K562 (cell line): ENCODE data around the gene IPP. TPM values are rescaled to one million over a fixed set of nuclear protein-coding genes. Genes with fewer than 3 reads are reported as not detected.

ENCODE experiments used
- ARNT ChIP-seq, 2 experiments: fragments of 450-650 bp; IDR thresholded peaks; 2 replicates each; pipeline ENCODE4 v1.6.1; 2016; ENCODE audit warnings: mild to moderate bottlenecking in 1 of 2
- CBX3 ChIP-seq, 2 experiments: IDR thresholded peaks; 1 replicate in 1 of 2; 2 replicates in 1 of 2; pipeline ENCODE4 v1.6.1; 2012; ENCODE audit warnings: inconsistent platforms in 2 of 2, low read length in 2 of 2, borderline replicate concordance in 1 of 2, control low read depth in 1 of 2
- CEBPG ChIP-seq, 3 experiments: fragments of 200-800 bp in 1 of 3; sonication (Bioruptor generic) in 1 of 3; sonication (generic) in 1 of 3; formaldehyde crosslinking in 1 of 3; IDR thresholded peaks in 2 of 3; conservative IDR thresholded peaks in 1 of 3; 2 replicates each; pipeline versions ENCODE4 v1.6.1 to v1.8.0; 2016 to 2022; ENCODE audit warnings: missing compliant biosample characterization in 2 of 3, missing genetic modification characterization in 2 of 3, mild to moderate bottlenecking in 1 of 3, missing genetic modification reagents in 1 of 3
- HDGF ChIP-seq: fragments of 450-650 bp; IDR thresholded peaks from 2 replicates; pipeline ENCODE4 v1.6.1; 2016
- MAZ ChIP-seq, 2 experiments: fragments of 450-650 bp in 1 of 2; sonication (generic) in 1 of 2; formaldehyde crosslinking; IDR thresholded peaks in 1 of 2; conservative IDR thresholded peaks in 1 of 2; 2 replicates each; pipeline versions ENCODE4 v1.4.0 to v1.5.0; 2020; ENCODE audit warnings: mild to moderate bottlenecking in 1 of 2, missing genetic modification reagents in 1 of 2
- NONO ChIP-seq, 2 experiments: fragments of 200-400 bp in 1 of 2; fragments of 450-650 bp in 1 of 2; formaldehyde crosslinking in 1 of 2; IDR thresholded peaks; 2 replicates each; pipeline ENCODE4 v1.6.1; 2017; ENCODE audit warnings: low read depth in 2 of 2, mild to moderate bottlenecking in 2 of 2, moderate library complexity in 2 of 2, low read length in 1 of 2
- PHF20 ChIP-seq: fragments of 450-650 bp; IDR thresholded peaks from 2 replicates; pipeline ENCODE4 v1.6.1; 2018; ENCODE audit not compliant: partially characterized antibody
- RFX7 ChIP-seq: fragments of 250-450 bp; sonication (Bioruptor Pico); IDR thresholded peaks from 2 replicates; pipeline ENCODE4 v1.5.1; 2021; ENCODE audit warnings: mild to moderate bottlenecking
- TAL1 ChIP-seq: fragments of 450-650 bp; IDR thresholded peaks from 2 replicates; pipeline ENCODE4 v1.6.1; 2016; ENCODE audit warnings: mild to moderate bottlenecking
- TRIM24 ChIP-seq, 2 experiments: fragments of 450-650 bp; IDR thresholded peaks; 2 replicates each; pipeline ENCODE4 v1.6.1; 2016
- ZBTB1 ChIP-seq: sonication (generic); formaldehyde crosslinking; IDR thresholded peaks from 2 replicates; pipeline ENCODE4 v1.8.1; 2023; ENCODE audit warnings: missing genetic modification reagents, low read depth, mild to moderate bottlenecking, borderline replicate concordance
- ZNF12 ChIP-seq: sonication (generic); formaldehyde crosslinking; IDR thresholded peaks from 2 replicates; pipeline ENCODE4 v1.4.0; 2020; ENCODE audit warnings: mild to moderate bottlenecking, missing genetic modification reagents
- ZNF197 ChIP-seq: fragments of 200-800 bp; sonication (Bioruptor generic); IDR thresholded peaks from 2 replicates; pipeline ENCODE4 v1.6.1; 2016; ENCODE audit warnings: low read depth, missing genetic modification characterization, missing compliant biosample characterization
- ZNF696 ChIP-seq: fragments of 250-450 bp; sonication (Bioruptor Pico); conservative IDR thresholded peaks from 2 replicates; pipeline ENCODE4 v1.4.0; 2020; ENCODE audit warnings: mild to moderate bottlenecking, moderate library complexity
- ZNF766 ChIP-seq: fragments of 200-800 bp; sonication (Bioruptor generic); conservative IDR thresholded peaks from 2 replicates; pipeline ENCODE4 v1.6.1; 2016; ENCODE audit warnings: missing genetic modification characterization, missing compliant biosample characterization
- ZNF830 ChIP-seq: fragments of 250-450 bp; sonication (Bioruptor Pico); IDR thresholded peaks from 2 replicates; pipeline ENCODE4 v1.5.0; 2021; ENCODE audit warnings: mild to moderate bottlenecking
- ZSCAN32 ChIP-seq: fragments of 450-650 bp; formaldehyde crosslinking; IDR thresholded peaks from 2 replicates; pipeline ENCODE4 v1.4.0; 2020; ENCODE audit warnings: mild to moderate bottlenecking, moderate library complexity
- ZZZ3 ChIP-seq: fragments of 450-650 bp; IDR thresholded peaks from 2 replicates; pipeline ENCODE4 v1.6.1; 2016; ENCODE audit warnings: antibody characterized with exemption, mild to moderate bottlenecking, moderate library complexity
- polyA plus RNA-seq, 8 experiments: library from polyadenylated mRNA; depleted of rRNA in 4 of 8; stranded (reverse) in 5 of 8; unstranded in 3 of 8; fragments of >200 nt; fragmentation: Nextera tagmentation in 2 of 8; fragmentation: Illumina TruSeq in 1 of 8; extraction: Ambion mirVana in 2 of 8; extraction: Trizol in 1 of 8; gene quantifications; 2 replicates each; pipeline versions ENCODE4 v1.2.1 to v1.2.3, GENCODE V29; 2011 to 2014; ENCODE audit warnings: inconsistent platforms in 1 of 8, missing spikeins in 1 of 8
- total RNA-seq, 7 experiments: library from RNA; depleted of rRNA in 6 of 7; stranded (reverse); fragments of >200 nt in 6 of 7; fragmentation: Illumina TruSeq in 2 of 7; extraction: Trizol in 2 of 7; gene quantifications; 2 replicates each; pipeline versions ENCODE4 v1.2.1 to v1.2.3, GENCODE V29; 2011 to 2021; ENCODE audit warnings: low replicate concordance in 1 of 7
- TF ChIP-seq, protein P1 (sequence below): sonication (generic); formaldehyde crosslinking; IDR thresholded peaks from 2 replicates; pipeline ENCODE4 v1.8.0; 2022; ENCODE audit warnings: missing genetic modification reagents, mild to moderate bottlenecking, borderline replicate concordance
- TF ChIP-seq, protein P2 (sequence below): fragments of 450-650 bp; IDR thresholded peaks from 2 replicates; pipeline ENCODE4 v1.7.1; 2018; ENCODE audit warnings: mild to moderate bottlenecking, low read depth; ENCODE audit not compliant: partially characterized antibody
- TF ChIP-seq, protein P3 (sequence below): sonication (generic); formaldehyde crosslinking; IDR thresholded peaks from 2 replicates; pipeline ENCODE4 v1.8.0; 2023; ENCODE audit warnings: mild to moderate bottlenecking, missing genetic modification reagents

Gene IPP
- total and polyA plus RNA-seq, 9 of the 15 experiments (the other 6 are each of a cell fraction or from before 2014, with no cell fraction given), result 6.9 to 15.1 (median 9.7) TPM

DNA sequence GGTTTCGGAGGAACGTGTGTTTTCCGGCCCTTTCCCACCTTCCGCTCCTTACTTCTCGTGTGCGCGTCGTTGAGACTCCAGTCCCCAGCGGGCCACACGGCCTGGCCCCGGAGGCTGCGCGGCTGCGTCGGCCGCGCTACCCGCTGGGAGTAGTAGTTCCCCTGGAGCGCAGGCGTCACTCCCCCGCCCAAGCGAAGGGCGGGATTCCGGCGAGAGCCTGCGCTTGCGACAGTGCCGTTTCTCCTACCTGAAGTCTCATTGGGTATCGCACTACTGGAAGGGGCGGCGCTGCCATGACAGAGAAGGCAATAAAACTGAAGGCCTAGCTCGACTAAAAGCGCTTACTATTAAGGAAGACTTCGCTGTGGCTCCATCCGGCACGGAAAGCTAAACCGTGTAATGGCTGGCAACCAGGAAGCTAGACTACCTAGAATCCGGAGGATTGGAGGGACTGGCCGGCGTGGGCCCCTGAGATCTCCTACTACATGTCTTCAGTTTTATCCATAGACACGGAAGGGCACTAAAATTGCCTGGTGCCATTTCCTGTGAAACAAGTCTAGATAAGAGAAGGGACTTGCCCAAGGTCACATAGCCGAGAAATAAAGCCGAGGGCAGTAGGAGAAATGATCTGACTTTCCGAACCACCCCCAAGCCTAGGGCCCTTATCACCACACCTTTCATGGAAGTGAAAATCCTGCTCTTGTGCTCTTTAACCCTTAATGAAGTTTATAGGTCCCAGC lies 63.3 kb downstream of the IPP start (continued):
- TF ChIP-seq, protein P1, sequence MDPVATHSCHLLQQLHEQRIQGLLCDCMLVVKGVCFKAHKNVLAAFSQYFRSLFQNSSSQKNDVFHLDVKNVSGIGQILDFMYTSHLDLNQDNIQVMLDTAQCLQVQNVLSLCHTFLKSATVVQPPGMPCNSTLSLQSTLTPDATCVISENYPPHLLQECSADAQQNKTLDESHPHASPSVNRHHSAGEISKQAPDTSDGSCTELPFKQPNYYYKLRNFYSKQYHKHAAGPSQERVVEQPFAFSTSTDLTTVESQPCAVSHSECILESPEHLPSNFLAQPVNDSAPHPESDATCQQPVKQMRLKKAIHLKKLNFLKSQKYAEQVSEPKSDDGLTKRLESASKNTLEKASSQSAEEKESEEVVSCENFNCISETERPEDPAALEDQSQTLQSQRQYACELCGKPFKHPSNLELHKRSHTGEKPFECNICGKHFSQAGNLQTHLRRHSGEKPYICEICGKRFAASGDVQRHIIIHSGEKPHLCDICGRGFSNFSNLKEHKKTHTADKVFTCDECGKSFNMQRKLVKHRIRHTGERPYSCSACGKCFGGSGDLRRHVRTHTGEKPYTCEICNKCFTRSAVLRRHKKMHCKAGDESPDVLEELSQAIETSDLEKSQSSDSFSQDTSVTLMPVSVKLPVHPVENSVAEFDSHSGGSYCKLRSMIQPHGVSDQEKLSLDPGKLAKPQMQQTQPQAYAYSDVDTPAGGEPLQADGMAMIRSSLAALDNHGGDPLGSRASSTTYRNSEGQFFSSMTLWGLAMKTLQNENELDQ, result peak; percentile 33; the same call in 1 of the 2 replicates
- peak; percentile 13; the same call in 1 of the 2 replicates for TF ChIP-seq ZBTB1 (CRISPR knock-in tag)
- peak; percentile 96 for TF ChIP-seq ZNF197 (CRISPR knock-in tag)
- TF ChIP-seq, protein P2, sequence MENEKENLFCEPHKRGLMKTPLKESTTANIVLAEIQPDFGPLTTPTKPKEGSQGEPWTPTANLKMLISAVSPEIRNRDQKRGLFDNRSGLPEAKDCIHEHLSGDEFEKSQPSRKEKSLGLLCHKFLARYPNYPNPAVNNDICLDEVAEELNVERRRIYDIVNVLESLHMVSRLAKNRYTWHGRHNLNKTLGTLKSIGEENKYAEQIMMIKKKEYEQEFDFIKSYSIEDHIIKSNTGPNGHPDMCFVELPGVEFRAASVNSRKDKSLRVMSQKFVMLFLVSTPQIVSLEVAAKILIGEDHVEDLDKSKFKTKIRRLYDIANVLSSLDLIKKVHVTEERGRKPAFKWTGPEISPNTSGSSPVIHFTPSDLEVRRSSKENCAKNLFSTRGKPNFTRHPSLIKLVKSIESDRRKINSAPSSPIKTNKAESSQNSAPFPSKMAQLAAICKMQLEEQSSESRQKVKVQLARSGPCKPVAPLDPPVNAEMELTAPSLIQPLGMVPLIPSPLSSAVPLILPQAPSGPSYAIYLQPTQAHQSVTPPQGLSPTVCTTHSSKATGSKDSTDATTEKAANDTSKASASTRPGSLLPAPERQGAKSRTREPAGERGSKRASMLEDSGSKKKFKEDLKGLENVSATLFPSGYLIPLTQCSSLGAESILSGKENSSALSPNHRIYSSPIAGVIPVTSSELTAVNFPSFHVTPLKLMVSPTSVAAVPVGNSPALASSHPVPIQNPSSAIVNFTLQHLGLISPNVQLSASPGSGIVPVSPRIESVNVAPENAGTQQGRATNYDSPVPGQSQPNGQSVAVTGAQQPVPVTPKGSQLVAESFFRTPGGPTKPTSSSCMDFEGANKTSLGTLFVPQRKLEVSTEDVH, result peak; percentile 11
- peak; percentile 98 for TF ChIP-seq ZNF766 (CRISPR knock-in tag)
- TF ChIP-seq ZNF696 (CRISPR knock-in tag), result no peak
- TF ChIP-seq TAL1, result no peak
- peak; percentile 80 for TF ChIP-seq ZZZ3
- peak in 1 of 2 experiments; percentile 74; a peak in 2 of 3 replicates for TF ChIP-seq CBX3 (IDR thresholded peaks at IDR 0.05; ENCODE audit: borderline replicate concordance in 1 of 2, low read length in 2 of 2)
- TF ChIP-seq, protein P3, sequence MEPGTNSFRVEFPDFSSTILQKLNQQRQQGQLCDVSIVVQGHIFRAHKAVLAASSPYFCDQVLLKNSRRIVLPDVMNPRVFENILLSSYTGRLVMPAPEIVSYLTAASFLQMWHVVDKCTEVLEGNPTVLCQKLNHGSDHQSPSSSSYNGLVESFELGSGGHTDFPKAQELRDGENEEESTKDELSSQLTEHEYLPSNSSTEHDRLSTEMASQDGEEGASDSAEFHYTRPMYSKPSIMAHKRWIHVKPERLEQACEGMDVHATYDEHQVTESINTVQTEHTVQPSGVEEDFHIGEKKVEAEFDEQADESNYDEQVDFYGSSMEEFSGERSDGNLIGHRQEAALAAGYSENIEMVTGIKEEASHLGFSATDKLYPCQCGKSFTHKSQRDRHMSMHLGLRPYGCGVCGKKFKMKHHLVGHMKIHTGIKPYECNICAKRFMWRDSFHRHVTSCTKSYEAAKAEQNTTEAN (CRISPR knock-in tag), result peak; percentile 36
- peak; percentile 75 for TF ChIP-seq PHF20
- peak in 1 of 2 experiments; percentile 18; a peak in 2 of 4 replicates for TF ChIP-seq NONO (IDR thresholded peaks at IDR 0.05; ENCODE audit: low read depth in 2 of 2, low read length in 1 of 2)
- TF ChIP-seq MAZ (CRISPR knock-in tag; conservative IDR thresholded peaks at IDR 0.05 in 1 of 2, IDR thresholded peaks at IDR 0.05 in 1 of 2), result peak; percentile 98 to 99; a peak in 3 of 4 replicates
- TF ChIP-seq HDGF, result peak; percentile 71; the same call in 1 of the 2 replicates
- peak; percentile 70; the same call in 1 of the 2 replicates for TF ChIP-seq ZNF830 (CRISPR knock-in tag)
- peak; percentile 71; the same call in 1 of the 2 replicates for TF ChIP-seq CEBPG (CRISPR knock-in tag; IDR thresholded peaks at IDR 0.05)
- TF ChIP-seq CEBPG (tag; conservative IDR thresholded peaks at IDR 0.05 in 1 of 2, IDR thresholded peaks at IDR 0.05 in 1 of 2), result peak; percentile 71 to 74; a peak in 3 of 4 replicates
- no peak; a peak in 1 of 4 replicates for TF ChIP-seq ARNT (IDR thresholded peaks at IDR 0.05)
- TF ChIP-seq ZNF12 (CRISPR knock-in tag), result 0 out of 2 replicates have a peak, but pooled peaks have one; percentile 11
- TF ChIP-seq TRIM24 (IDR thresholded peaks at IDR 0.05), result no peak
- TF ChIP-seq RFX7 (CRISPR knock-in tag), result no peak
- TF ChIP-seq ZSCAN32 (CRISPR knock-in tag), result peak; percentile 60; the same call in 1 of the 2 replicates
